Activated B cell treated with CpG ODN at 0.5 μM for 24 hours (primary cell): ENCODE data around the gene NRXN2. TPM values are rescaled to one million over a fixed set of nuclear protein-coding genes. Genes with fewer than 3 reads are reported as not detected.

ENCODE experiments used
- ATAC-seq: fragments of 200-7000 bp; cut with Tn5 transposase; one replicate; pipeline ENCODE4 v1.10.0; 2021; ENCODE audit warnings: low read depth, mild to moderate bottlenecking, moderate library complexity
- CTCF ChIA-PET: fragments of 350-600 bp; sonication (Branson Sonifier 250); formaldehyde crosslinking; loops from one replicate; lab custom pipeline; 2021; ENCODE audit warnings: antibody characterized with exemption; lab: Charles Lee
- POLR2A ChIA-PET: fragments of 350-600 bp; sonication (Branson Sonifier 250); formaldehyde crosslinking; loops from one replicate; lab custom pipeline; 2021; ENCODE audit warnings: antibody characterized with exemption; lab: Charles Lee
- DNase-seq: peaks from one replicate; pipeline ENCODE4 v3.0.0; 2022
- H3K27ac Mint-ChIP-seq: one replicate; pipeline ENCODE4 v1.8.0; 2020; ENCODE audit warnings: mixed read lengths
- H3K27me3 Mint-ChIP-seq: one replicate; pipeline ENCODE4 v1.8.0; 2021; ENCODE audit warnings: mixed read lengths
- H3K36me3 Mint-ChIP-seq: one replicate; pipeline ENCODE4 v1.8.0; 2021; ENCODE audit warnings: low read depth, mixed read lengths
- H3K4me1 Mint-ChIP-seq: one replicate; pipeline ENCODE4 v1.8.0; 2021; ENCODE audit warnings: mixed read lengths
- H3K4me3 Mint-ChIP-seq: one replicate; pipeline ENCODE4 v1.8.0; 2020; ENCODE audit warnings: mild to moderate bottlenecking, mixed read lengths
- H3K9me3 Mint-ChIP-seq: one replicate; pipeline ENCODE4 v1.8.0; 2020; ENCODE audit warnings: mixed read lengths
- CTCF ChIP-seq: fragments of 200-600 bp; IDR thresholded peaks from one replicate; pipeline ENCODE4 v1.8.0; 2022; ENCODE audit warnings: antibody characterized with exemption, mild to moderate bottlenecking
- intact Hi-C: fragments of 100-400 bp; cut with micrococcal nuclease; formaldehyde crosslinking; loops from one replicate; pipeline ENCODE4 v1.15.1; 2024
- total RNA-seq: library from RNA; stranded (reverse); gene quantifications from 2 replicates; pipeline ENCODE4 v1.2.3, GENCODE V29; 2022

Gene NRXN2
- total RNA-seq, 1 donor from 2014 or later, result 0.73 TPM

- ChIA-PET POLR2A (no interaction called here), CTCF (no interaction called here)
- Mint-ChIP-seq H3K9me3 (no peaks in the 10 kb centered on the region), H3K4me1 (no peaks in the 10 kb centered on the region), H3K4me3 (no peak overlapping the region), H3K27me3 (peaks cover 5% of the 10 kb centered on the region), H3K36me3 (no peaks in the 10 kb centered on the region), H3K27ac (no peak overlapping the region)
- DNase-seq (no peak), ATAC-seq (no peak)
- TF ChIP-seq CTCF, result no peak
- intact Hi-C loops, result no loop called here
These were observed 121.2 kb downstream of the NRXN2 start for GRCh38 chr11:64601605-64602465.

- TF ChIP-seq CTCF, result no peak
- Mint-ChIP-seq H3K4me1 (no peaks in the 10 kb centered on the region), H3K27ac (no peak overlapping the region), H3K9me3 (no peaks in the 10 kb centered on the region), H3K4me3 (no peak overlapping the region), H3K27me3 (peaks cover 2% of the 10 kb centered on the region), H3K36me3 (no peaks in the 10 kb centered on the region)
- ATAC-seq, result no peak
- intact Hi-C loops, result no loop called here
- CTCF ChIA-PET, result no interaction called here
- POLR2A ChIA-PET, result no interaction called here
- no peak for DNase-seq
These were observed 122.6 kb downstream of the NRXN2 start for GRCh38 chr11:64600281-64600992.

DNA sequence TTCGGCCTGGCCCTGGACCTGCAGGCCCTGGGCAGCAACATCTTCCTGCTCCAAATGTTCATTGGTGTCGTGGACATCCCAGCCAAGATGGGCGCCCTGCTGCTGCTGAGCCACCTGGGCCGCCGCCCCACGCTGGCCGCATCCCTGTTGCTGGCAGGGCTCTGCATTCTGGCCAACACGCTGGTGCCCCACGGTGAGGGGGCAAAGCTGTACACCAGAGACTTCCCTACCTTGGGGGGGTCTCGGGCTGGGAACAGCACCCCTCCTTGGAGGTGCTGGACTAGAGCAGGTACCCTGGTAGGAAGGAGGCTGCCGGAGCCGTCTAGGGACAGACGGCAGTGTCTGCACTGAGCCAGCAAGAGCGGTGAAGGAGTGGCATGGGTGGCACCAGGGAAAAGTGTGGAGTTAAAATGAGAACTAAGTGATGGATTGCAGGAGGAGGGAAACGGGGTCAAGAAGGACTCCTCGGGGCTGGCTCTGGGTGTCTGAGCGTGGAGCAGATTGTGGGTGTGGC lies 123.2 kb downstream of the NRXN2 start:
- H3K27me3 Mint-ChIP-seq, result no peaks in the 10 kb centered on the region
- ChIA-PET POLR2A (no interaction called here), CTCF (no interaction called here)
- no peak for ATAC-seq
- no peaks in the 10 kb centered on the region for H3K4me1 Mint-ChIP-seq
- no peak for DNase-seq
- H3K36me3 Mint-ChIP-seq, result no peaks in the 10 kb centered on the region
- no peak overlapping the region for H3K4me3 Mint-ChIP-seq
- no peak for TF ChIP-seq CTCF
- H3K27ac Mint-ChIP-seq, result no peak overlapping the region
- intact Hi-C loops, result no loop called here
- no peaks in the 10 kb centered on the region for H3K9me3 Mint-ChIP-seq

DNA sequence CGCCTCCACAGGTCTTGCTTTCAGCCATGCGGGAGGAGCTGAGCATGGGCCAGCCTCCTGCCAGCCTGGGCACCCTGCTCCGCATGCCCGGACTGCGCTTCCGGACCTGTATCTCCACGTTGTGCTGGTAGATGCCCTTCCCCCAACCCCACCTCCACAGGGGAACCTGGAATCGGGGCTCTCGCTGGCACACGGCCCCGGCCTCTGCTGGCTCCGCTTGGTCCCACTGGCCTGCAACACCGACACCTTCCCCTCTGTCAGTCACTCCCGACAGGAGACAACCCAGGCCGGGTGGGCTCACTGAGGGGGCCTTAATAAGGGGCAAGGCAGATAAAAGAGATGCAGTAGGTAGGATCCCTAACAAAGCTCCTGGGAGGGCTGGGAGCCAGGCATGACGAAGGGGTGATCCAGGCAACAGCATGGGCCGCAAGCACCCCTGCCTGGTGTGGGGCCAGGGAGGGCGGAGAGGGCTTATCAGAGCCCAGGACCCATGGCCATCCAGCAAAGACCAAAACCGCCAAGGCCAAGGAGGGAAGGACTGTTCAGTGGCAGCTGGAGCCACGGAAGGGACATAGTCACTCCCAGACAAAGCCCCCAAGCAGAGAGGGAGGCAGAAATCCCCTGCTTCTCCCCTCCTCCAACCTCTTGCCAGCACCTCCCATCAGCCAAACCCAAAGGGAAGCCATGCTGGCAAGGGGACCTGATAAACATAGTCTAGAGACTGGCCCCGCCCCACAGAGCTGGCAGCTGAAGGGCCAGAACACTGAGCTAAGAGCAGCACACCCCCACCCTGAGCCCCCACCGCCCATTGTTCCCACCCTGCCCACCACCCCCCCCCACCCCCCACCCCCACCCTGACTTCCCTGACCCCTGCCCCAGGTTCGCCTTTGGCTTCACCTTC lies 124.0 kb downstream of the NRXN2 start:
- DNase-seq (no peak), ATAC-seq (no peak)
- H3K4me3 Mint-ChIP-seq, result no peak overlapping the region
- TF ChIP-seq CTCF, result no peak
- H3K9me3 Mint-ChIP-seq, result no peaks in the 10 kb centered on the region
- no peak overlapping the region for H3K27ac Mint-ChIP-seq
- no peaks in the 10 kb centered on the region for H3K36me3 Mint-ChIP-seq
- H3K27me3 Mint-ChIP-seq, result no peaks in the 10 kb centered on the region
- POLR2A ChIA-PET, result no interaction called here
- no peaks in the 10 kb centered on the region for H3K4me1 Mint-ChIP-seq
- CTCF ChIA-PET, result no interaction called here
- intact Hi-C loops, result no loop called here
